Measurements from ENCODE around the gene RDX. TPM values are rescaled to one million over a fixed set of nuclear protein-coding genes. Genes with fewer than 3 reads are reported as not detected.

The RDX gene
- total and polyA plus RNA-seq, 10 of the 15 experiments (the other 5 are each of a cell fraction or from before 2014, with no cell fraction given) = 24.6 to 62.2 (median 47.8) TPM

DNA sequence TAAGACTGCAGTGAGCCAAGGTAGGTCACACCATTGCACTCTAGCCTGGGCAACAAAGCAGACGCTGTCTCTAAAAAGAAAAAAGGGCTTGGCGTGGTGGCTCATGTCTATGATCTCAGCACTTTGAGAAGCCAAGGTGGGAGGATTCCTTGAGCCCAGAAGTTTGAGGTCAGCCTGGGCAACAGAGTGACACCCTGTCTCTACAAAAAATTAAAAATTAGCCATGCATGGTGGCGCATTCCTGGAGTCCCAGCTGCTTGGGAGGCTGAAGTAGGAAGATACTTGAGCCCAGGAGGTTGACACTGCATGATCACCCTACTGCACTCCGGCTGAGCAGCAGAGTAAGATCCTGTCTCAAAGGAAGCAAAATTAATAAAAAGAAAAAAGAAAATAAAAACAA lies 38.9 kb upstream of the RDX start:
- no peak for ATAC-seq
- TF ChIP-seq MAX (IDR thresholded peaks at IDR 0.05; ENCODE audit: low read depth, low read length) (no peak), SUZ12 (IDR thresholded peaks at IDR 0.05; ENCODE audit: unreplicated experiment) (no peak), DPF2 (IDR thresholded peaks at IDR 0.05) (no peak), YBX1 (IDR thresholded peaks at IDR 0.05) (no peak), IKZF1 (conservative IDR thresholded peaks at IDR 0.05) (no peak), SIX5 (IDR thresholded peaks at IDR 0.05; ENCODE audit: low read depth, low read length, severe bottlenecking) (no peak), MYC (IDR thresholded peaks at IDR 0.05; ENCODE audit: insufficient read depth, insufficient read length, insufficient replicate concordance, low read length, severe bottlenecking) (no peak), BCL11A (IDR thresholded peaks at IDR 0.05; ENCODE audit: low read depth, low read length) (no peak), ESRRA (IDR thresholded peaks at IDR 0.05; ENCODE audit: low read length) (no peak), TCF3 (IDR thresholded peaks at IDR 0.05; ENCODE audit: borderline replicate concordance, insufficient read depth, low read depth, low read length) (no peak), RCOR1 (conservative IDR thresholded peaks at IDR 0.05; ENCODE audit: low read depth, low read length) (no peak), ZZZ3 (IDR thresholded peaks at IDR 0.05; ENCODE audit: control insufficient read depth, insufficient read length, low read depth) (no peak), STAT3 (IDR thresholded peaks at IDR 0.05; ENCODE audit: low read depth, low read length) (no peak), MTA3 (IDR thresholded peaks at IDR 0.05; ENCODE audit: borderline replicate concordance, low read length) (no peak)
- TF ChIP-seq, protein P1, sequence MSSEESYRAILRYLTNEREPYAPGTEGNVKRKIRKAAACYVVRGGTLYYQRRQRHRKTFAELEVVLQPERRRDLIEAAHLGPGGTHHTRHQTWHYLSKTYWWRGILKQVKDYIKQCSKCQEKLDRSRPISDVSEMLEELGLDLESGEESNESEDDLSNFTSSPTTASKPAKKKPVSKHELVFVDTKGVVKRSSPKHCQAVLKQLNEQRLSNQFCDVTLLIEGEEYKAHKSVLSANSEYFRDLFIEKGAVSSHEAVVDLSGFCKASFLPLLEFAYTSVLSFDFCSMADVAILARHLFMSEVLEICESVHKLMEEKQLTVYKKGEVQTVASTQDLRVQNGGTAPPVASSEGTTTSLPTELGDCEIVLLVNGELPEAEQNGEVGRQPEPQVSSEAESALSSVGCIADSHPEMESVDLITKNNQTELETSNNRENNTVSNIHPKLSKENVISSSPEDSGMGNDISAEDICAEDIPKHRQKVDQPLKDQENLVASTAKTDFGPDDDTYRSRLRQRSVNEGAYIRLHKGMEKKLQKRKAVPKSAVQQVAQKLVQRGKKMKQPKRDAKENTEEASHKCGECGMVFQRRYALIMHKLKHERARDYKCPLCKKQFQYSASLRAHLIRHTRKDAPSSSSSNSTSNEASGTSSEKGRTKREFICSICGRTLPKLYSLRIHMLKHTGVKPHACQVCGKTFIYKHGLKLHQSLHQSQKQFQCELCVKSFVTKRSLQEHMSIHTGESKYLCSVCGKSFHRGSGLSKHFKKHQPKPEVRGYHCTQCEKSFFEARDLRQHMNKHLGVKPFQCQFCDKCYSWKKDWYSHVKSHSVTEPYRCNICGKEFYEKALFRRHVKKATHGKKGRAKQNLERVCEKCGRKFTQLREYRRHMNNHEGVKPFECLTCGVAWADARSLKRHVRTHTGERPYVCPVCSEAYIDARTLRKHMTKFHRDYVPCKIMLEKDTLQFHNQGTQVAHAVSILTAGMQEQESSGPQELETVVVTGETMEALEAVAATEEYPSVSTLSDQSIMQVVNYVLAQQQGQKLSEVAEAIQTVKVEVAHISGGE (CRISPR knock-in tag; IDR thresholded peaks at IDR 0.05) = no peak
- TF ChIP-seq, protein P2, sequence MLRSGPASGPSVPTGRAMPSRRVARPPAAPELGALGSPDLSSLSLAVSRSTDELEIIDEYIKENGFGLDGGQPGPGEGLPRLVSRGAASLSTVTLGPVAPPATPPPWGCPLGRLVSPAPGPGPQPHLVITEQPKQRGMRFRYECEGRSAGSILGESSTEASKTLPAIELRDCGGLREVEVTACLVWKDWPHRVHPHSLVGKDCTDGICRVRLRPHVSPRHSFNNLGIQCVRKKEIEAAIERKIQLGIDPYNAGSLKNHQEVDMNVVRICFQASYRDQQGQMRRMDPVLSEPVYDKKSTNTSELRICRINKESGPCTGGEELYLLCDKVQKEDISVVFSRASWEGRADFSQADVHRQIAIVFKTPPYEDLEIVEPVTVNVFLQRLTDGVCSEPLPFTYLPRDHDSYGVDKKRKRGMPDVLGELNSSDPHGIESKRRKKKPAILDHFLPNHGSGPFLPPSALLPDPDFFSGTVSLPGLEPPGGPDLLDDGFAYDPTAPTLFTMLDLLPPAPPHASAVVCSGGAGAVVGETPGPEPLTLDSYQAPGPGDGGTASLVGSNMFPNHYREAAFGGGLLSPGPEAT (IDR thresholded peaks at IDR 0.05; ENCODE audit: low read depth) = no peak
- TF ChIP-seq, protein P3, sequence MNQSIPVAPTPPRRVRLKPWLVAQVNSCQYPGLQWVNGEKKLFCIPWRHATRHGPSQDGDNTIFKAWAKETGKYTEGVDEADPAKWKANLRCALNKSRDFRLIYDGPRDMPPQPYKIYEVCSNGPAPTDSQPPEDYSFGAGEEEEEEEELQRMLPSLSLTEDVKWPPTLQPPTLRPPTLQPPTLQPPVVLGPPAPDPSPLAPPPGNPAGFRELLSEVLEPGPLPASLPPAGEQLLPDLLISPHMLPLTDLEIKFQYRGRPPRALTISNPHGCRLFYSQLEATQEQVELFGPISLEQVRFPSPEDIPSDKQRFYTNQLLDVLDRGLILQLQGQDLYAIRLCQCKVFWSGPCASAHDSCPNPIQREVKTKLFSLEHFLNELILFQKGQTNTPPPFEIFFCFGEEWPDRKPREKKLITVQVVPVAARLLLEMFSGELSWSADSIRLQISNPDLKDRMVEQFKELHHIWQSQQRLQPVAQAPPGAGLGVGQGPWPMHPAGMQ (IDR thresholded peaks at IDR 0.05; ENCODE audit: borderline replicate concordance) = no peak
- no peaks in the 10 kb centered on the region for H3K79me2 ChIP-seq (ENCODE audit: control insufficient read depth, insufficient read depth, low read length)
- H2AFZ ChIP-seq (ENCODE audit: control insufficient read depth, low read depth, low read length) = no peak overlapping the region
- H3K27ac ChIP-seq (ENCODE audit: control insufficient read depth, insufficient read depth) = no peak overlapping the region
- intact Hi-C loops (cut with micrococcal nuclease; ENCODE audit: unreplicated experiment) (no loop called here), in situ Hi-C loops (cut with MboI) (no loop called here)
- no peaks in the 10 kb centered on the region for H3K36me3 ChIP-seq (ENCODE audit: control insufficient read depth in 2 of 2, insufficient read depth in 2 of 2, low read length in 1 of 2)
- DNase-seq (ENCODE audit: low read depth, low spot score) = no peak
- no TSS peak for BruUV-seq (replicated peaks)
- H3K4me2 ChIP-seq (ENCODE audit: control insufficient read depth, insufficient read depth) = no peak overlapping the region
- no peaks in the 10 kb centered on the region for H4K20me1 ChIP-seq (ENCODE audit: control insufficient read depth, insufficient read depth)
- RAD21 ChIA-PET (ENCODE audit: unreplicated experiment) = no interaction called here
- POLR2A ChIA-PET = no interaction called here
- no peak overlapping the region for H3K4me3 ChIP-seq
- H3K4me1 ChIP-seq (ENCODE audit: control insufficient read depth, insufficient read depth, low read length) = peaks cover 4% of the 10 kb centered on the region; the same call in 1 of the 2 replicates
- CTCF ChIA-PET = no interaction called here
- no peak overlapping the region for H3K9ac ChIP-seq (ENCODE audit: control insufficient read depth, insufficient read depth, low read length)
- no peaks in the 10 kb centered on the region for H3K27me3 ChIP-seq (replicated peaks in 1 of 2; ENCODE audit: control insufficient read depth in 2 of 2, insufficient read depth in 2 of 2, low read length in 1 of 2)
- H3K9me3 ChIP-seq (replicated peaks; ENCODE audit: control insufficient read depth, insufficient read depth, low read length) = no peaks in the 10 kb centered on the region; the same call in 2 of the 3 replicates
- whole genome bisulfite sequencing (ENCODE audit: insufficient coverage, insufficient replicate concordance, low lambda C conversion rate, missing lambda C conversion rate) = 96% methylated on average over 4 of the region's 4 CpGs
- no peak for FAIRE-seq
- SMC1A ChIA-PET (ENCODE audit: uncharacterized antibody, unreplicated experiment) = no interaction called here
